COLO668 (cell line): ENCODE data around the gene ZSCAN21.

Experiments used
- DNase-seq: peaks from one replicate; lab custom pipeline; 2025; ENCODE audit not compliant: unreplicated experiment; lab: John Stamatoyannopoulos, UW

Gene ZSCAN21

GRCh38 chr7:100095289-100095688 is 45.7 kb downstream of the ZSCAN21 start:
- no peak for DNase-seq

- DNase-seq, result no peak
Observed at GRCh38 chr7:100095704-100096103, 46.1 kb downstream of the ZSCAN21 start.

GRCh38 chr7:100098913-100099312 is 49.3 kb downstream of the ZSCAN21 start:
- DNase-seq, result no peak

- no peak for DNase-seq
Observed at GRCh38 chr7:100099452-100099851, 49.9 kb downstream of the ZSCAN21 start.

DNA sequence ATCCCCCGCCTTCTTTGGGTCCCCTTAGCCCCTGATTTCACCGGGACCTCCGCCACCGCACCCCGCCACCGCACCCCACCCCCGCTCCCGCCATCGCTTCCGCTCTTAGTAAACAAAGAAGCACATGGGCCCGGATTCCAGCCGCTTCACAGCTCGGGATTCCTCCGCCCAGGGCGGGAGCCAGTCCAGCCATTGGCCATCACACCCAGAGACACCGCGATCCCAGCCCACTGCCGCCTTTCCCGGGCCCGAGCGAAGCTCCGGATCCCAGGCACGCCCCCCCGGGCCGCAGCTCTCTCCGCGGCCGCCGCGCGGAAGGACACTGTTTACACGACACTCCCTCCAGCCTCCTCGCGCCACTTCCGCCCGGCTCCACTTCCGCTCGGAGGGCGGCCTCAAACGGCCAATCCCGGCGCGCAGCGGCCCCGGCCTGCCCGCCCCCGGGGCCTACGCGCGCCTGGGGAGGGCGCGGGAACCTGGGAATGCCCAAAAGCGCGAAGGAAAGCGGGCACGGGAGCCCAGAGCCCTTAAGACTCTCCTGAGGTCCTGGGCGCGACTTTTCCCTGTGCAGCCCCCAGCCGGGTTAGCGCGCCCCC is 50.9 kb downstream of the ZSCAN21 start:
- DNase-seq, result peak; percentile 98

- peak; percentile 99 for DNase-seq
Observed at GRCh38 chr7:100101016-100101862, 51.7 kb downstream of the ZSCAN21 start, which contains the start of the genes AP4M1 and MCM7. AP4M1 (plus strand) TSS chr7:100101643; CDS start chr7:100101715, 72 bp downstream. MCM7 (minus strand) TSS chr7:100101397; CDS start chr7:100101294, 103 bp downstream.

DNA sequence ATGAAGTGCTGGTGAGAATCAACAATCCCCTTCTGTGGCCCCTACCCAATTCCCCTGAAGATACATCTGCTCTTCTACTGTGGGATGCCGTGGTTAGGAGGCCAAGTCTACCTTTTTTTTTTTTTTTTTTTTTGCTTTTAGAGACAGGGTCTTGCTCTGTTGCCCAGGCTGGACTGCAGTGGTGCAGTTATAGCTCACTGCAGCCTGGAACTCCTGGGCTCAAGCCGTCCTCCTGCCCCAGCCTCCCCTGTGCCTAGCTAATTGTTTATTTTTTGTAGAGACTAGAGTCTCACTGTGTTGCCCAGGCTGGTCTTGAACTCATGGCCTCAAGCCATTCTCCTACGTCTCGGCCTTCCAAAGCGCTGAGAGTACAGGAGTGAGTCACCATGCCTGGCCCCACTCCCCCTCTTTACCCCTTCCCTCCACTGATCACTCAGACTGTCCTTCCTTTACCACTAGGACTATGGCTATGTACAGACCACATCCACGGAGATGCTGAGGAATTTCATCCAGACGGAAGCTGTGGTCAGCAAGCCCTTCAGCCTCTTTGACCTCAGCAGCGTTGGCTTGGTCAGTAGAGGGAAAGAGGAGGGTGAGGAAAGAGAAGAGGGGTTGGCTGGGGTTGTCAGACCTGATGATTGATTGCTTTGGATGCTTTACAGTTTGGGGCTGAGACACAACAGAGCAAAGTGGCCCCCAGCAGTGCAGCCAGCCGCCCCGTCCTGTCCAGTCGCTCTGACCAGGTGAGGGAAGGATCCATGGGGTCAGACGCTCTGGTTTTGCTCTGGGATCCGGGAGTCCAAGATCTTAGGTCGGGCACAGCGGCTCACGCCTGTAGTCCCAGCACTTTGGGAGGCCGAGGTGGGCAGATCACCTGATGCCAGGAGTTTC is 53.6 kb downstream of the ZSCAN21 start:
- no peak for DNase-seq

GRCh38 chr7:100105534-100105933 is 56.0 kb downstream of the ZSCAN21 start:
- no peak for DNase-seq

DNA sequence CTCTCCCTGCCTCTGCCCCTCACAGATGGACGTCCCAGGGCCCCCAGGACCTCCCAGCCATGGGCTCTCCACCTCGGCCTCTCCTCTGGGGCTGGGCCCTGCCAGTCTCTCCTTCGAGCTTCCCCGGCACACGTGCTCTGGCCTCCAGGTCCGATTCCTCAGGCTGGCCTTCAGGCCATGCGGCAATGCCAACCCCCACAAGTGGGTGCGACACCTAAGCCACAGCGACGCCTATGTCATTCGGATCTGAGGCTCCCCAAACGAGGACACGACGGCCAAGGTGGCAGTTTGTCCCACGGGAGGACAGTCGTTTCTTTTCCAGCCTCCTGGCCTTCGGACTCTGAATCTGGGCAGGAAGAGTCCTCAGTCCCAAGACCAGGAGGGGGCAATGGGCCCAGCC is 57.1 kb downstream of the ZSCAN21 start:
- DNase-seq, result no peak

DNA sequence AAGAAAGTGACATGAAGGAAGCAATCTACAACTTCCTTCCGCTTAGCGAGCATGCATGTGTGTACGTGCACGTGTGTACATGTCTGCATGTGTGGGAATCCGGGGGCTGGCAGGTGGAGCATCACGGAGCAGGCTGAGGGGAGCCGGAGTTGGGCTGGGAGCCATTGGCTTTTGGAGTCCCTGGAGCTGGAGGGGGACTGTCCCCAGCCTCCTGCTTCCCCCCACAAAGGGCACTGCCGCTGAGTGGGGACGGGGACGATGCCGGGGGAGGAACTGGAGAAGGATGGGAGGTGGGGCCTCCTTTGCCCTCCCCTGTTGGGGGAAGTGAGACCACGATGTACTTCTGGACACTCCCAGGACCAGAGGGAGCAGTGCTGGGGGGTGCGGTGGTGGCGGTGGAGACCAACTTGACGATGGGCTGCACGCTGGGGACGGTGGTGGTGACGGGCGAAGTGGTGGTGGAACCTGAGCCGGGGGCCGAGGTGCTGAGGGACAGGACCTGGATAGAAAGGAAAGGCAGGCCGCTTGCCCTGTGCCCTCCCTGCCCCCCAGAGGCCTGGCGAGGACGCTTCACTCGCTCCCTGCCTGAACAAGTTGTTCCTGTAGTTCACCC is 57.7 kb downstream of the ZSCAN21 start:
- DNase-seq, result no peak

DNA sequence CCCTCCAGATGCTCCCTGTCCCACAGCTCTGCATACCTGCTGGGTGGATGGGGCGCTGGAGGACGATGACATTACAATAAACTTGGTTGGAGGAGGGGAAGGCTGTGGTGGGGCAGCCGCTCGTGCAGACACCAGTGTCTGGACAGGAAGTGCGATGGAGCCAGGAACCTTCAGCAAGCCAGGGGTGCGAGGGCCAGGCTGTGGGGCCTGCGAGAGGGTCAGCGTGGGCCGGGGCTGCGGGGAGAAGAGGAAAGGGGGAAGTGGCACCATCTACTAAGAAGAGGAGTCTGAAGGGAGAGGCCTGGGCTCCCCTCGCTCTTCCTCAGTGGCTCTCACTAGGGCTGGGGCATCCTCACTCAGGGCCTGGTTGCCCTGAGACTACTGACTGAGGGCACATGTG is 58.3 kb downstream of the ZSCAN21 start:
- DNase-seq, result no peak

- DNase-seq, result no peak
Observed at GRCh38 chr7:100109521-100110163, 60.1 kb downstream of the ZSCAN21 start.

GRCh38 chr7:100111156-100111555 is 61.6 kb downstream of the ZSCAN21 start:
- no peak for DNase-seq

DNA sequence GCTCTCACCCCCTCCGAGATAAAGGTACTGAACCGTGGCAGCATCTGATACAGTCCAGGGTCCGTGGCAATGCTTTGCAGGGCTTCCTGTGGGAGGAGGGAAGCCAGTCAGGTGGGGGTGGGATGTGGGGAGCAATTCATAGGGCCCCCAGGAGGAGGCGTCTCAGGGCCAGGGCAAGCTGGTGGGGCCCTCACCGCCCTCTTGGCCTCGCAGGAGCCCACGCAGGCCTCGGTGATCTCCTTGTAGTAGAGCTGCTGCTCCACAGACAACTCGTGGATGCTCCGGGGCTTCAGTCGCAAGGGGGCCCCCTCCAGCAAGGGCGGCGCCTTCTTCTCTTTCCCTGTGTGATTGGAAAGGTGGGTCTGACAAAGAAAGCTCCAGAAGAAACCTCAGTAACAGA is 62.3 kb downstream of the ZSCAN21 start:
- DNase-seq, result no peak
